ENCODE results near the gene DUOXA1. TPM values are rescaled to one million over a fixed set of nuclear protein-coding genes. Genes with fewer than 3 reads are reported as not detected.

DUOXA1 gene
- total and polyA plus RNA-seq, 2 experiments from 2014 or later: not detected

DNA sequence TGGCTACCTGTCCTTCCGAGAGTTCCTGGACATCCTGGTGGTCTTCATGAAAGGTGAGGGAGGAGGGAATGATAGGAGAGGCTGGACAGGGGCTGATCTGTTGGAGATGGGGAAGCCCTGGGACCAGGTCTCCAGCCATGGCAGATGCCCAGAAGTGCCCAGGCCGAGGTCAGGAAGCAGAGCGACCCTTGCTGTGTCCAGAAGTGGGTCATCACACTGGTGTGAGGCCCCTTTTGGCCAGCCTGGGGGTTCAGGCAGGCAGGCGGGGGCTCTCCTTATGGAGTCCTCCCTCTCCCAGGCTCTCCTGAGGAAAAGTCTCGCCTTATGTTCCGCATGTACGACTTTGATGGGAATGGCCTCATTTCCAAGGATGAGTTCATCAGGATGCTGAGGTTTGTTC lies 17.9 kb upstream of the DUOXA1 start:
- Histone ChIP-seq H3K36me3 (ENCODE audit: insufficient read depth) (no peaks in the 10 kb centered on the region), H3K27ac (ENCODE audit: low read depth) (no peak overlapping the region), H3K4me3 (no peak overlapping the region), H2AFZ (no peak overlapping the region), H3K27me3 (ENCODE audit: insufficient read depth) (no peaks in the 10 kb centered on the region), H3K4me1 (ENCODE audit: insufficient read depth) (no peaks in the 10 kb centered on the region), H3F3A (replicated peaks; ENCODE audit: low read depth) (no peaks in the 10 kb centered on the region), H3K79me2 (replicated peaks; ENCODE audit: insufficient read depth) (no peaks in the 10 kb centered on the region), H4K20me1 (replicated peaks; ENCODE audit: insufficient read depth) (no peaks in the 10 kb centered on the region), H3K4me2 (no peak overlapping the region), H3K9me2 (ENCODE audit: insufficient read depth) (no peaks in the 10 kb centered on the region)
- DNase-seq (ENCODE audit: low spot score): no peak
- Mint-ChIP-seq H3K27me3 (ENCODE audit: insufficient read depth, low read depth, poor library complexity) (no peaks in the 10 kb centered on the region), H3K36me3 (ENCODE audit: low read depth) (no peaks in the 10 kb centered on the region), H3K27ac (no peak overlapping the region), H3K9me3 (no peaks in the 10 kb centered on the region), H3K4me3 (no peak overlapping the region), H3K4me1 (peaks cover 5% of the 10 kb centered on the region; the same call in 1 of the 3 replicates)
- ATAC-seq: no peak
- TF ChIP-seq POLR2AphosphoS5 (IDR thresholded peaks at IDR 0.05; ENCODE audit: low read depth): no peak
- TF ChIP-seq, protein P1, sequence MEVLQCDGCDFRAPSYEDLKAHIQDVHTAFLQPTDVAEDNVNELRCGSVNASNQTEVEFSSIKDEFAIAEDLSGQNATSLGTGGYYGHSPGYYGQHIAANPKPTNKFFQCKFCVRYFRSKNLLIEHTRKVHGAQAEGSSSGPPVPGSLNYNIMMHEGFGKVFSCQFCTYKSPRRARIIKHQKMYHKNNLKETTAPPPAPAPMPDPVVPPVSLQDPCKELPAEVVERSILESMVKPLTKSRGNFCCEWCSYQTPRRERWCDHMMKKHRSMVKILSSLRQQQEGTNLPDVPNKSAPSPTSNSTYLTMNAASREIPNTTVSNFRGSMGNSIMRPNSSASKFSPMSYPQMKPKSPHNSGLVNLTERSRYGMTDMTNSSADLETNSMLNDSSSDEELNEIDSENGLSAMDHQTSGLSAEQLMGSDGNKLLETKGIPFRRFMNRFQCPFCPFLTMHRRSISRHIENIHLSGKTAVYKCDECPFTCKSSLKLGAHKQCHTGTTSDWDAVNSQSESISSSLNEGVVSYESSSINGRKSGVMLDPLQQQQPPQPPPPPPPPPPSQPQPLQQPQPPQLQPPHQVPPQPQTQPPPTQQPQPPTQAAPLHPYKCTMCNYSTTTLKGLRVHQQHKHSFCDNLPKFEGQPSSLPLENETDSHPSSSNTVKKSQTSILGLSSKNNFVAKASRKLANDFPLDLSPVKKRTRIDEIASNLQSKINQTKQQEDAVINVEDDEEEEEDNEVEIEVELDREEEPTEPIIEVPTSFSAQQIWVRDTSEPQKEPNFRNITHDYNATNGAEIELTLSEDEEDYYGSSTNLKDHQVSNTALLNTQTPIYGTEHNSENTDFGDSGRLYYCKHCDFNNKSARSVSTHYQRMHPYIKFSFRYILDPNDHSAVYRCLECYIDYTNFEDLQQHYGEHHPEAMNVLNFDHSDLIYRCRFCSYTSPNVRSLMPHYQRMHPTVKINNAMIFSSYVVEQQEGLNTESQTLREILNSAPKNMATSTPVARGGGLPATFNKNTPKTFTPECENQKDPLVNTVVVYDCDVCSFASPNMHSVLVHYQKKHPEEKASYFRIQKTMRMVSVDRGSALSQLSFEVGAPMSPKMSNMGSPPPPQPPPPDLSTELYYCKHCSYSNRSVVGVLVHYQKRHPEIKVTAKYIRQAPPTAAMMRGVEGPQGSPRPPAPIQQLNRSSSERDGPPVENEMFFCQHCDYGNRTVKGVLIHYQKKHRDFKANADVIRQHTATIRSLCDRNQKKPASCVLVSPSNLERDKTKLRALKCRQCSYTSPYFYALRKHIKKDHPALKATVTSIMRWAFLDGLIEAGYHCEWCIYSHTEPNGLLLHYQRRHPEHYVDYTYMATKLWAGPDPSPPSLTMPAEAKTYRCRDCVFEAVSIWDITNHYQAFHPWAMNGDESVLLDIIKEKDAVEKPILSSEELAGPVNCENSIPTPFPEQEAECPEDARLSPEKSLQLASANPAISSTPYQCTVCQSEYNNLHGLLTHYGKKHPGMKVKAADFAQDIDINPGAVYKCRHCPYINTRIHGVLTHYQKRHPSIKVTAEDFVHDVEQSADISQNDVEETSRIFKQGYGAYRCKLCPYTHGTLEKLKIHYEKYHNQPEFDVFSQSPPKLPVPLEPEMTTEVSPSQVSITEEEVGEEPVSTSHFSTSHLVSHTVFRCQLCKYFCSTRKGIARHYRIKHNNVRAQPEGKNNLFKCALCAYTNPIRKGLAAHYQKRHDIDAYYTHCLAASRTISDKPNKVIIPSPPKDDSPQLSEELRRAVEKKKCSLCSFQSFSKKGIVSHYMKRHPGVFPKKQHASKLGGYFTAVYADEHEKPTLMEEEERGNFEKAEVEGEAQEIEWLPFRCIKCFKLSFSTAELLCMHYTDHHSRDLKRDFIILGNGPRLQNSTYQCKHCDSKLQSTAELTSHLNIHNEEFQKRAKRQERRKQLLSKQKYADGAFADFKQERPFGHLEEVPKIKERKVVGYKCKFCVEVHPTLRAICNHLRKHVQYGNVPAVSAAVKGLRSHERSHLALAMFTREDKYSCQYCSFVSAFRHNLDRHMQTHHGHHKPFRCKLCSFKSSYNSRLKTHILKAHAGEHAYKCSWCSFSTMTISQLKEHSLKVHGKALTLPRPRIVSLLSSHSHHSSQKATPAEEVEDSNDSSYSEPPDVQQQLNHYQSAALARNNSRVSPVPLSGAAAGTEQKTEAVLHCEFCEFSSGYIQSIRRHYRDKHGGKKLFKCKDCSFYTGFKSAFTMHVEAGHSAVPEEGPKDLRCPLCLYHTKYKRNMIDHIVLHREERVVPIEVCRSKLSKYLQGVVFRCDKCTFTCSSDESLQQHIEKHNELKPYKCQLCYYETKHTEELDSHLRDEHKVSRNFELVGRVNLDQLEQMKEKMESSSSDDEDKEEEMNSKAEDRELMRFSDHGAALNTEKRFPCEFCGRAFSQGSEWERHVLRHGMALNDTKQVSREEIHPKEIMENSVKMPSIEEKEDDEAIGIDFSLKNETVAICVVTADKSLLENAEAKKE (CRISPR knock-in tag; IDR thresholded peaks at IDR 0.05): no peak
- TF ChIP-seq, protein P2, sequence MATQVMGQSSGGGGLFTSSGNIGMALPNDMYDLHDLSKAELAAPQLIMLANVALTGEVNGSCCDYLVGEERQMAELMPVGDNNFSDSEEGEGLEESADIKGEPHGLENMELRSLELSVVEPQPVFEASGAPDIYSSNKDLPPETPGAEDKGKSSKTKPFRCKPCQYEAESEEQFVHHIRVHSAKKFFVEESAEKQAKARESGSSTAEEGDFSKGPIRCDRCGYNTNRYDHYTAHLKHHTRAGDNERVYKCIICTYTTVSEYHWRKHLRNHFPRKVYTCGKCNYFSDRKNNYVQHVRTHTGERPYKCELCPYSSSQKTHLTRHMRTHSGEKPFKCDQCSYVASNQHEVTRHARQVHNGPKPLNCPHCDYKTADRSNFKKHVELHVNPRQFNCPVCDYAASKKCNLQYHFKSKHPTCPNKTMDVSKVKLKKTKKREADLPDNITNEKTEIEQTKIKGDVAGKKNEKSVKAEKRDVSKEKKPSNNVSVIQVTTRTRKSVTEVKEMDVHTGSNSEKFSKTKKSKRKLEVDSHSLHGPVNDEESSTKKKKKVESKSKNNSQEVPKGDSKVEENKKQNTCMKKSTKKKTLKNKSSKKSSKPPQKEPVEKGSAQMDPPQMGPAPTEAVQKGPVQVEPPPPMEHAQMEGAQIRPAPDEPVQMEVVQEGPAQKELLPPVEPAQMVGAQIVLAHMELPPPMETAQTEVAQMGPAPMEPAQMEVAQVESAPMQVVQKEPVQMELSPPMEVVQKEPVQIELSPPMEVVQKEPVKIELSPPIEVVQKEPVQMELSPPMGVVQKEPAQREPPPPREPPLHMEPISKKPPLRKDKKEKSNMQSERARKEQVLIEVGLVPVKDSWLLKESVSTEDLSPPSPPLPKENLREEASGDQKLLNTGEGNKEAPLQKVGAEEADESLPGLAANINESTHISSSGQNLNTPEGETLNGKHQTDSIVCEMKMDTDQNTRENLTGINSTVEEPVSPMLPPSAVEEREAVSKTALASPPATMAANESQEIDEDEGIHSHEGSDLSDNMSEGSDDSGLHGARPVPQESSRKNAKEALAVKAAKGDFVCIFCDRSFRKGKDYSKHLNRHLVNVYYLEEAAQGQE (IDR thresholded peaks at IDR 0.05; ENCODE audit: unreplicated experiment): no peak
- TF ChIP-seq ZNF331 (CRISPR knock-in tag; IDR thresholded peaks at IDR 0.05; ENCODE audit: low read depth): no peak
- no peak for TF ChIP-seq ZNF114 (CRISPR knock-in tag; IDR thresholded peaks at IDR 0.05)
- TF ChIP-seq, protein P3, sequence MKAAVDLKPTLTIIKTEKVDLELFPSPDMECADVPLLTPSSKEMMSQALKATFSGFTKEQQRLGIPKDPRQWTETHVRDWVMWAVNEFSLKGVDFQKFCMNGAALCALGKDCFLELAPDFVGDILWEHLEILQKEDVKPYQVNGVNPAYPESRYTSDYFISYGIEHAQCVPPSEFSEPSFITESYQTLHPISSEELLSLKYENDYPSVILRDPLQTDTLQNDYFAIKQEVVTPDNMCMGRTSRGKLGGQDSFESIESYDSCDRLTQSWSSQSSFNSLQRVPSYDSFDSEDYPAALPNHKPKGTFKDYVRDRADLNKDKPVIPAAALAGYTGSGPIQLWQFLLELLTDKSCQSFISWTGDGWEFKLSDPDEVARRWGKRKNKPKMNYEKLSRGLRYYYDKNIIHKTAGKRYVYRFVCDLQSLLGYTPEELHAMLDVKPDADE (IDR thresholded peaks at IDR 0.05): no peak
- TF ChIP-seq, protein P4, sequence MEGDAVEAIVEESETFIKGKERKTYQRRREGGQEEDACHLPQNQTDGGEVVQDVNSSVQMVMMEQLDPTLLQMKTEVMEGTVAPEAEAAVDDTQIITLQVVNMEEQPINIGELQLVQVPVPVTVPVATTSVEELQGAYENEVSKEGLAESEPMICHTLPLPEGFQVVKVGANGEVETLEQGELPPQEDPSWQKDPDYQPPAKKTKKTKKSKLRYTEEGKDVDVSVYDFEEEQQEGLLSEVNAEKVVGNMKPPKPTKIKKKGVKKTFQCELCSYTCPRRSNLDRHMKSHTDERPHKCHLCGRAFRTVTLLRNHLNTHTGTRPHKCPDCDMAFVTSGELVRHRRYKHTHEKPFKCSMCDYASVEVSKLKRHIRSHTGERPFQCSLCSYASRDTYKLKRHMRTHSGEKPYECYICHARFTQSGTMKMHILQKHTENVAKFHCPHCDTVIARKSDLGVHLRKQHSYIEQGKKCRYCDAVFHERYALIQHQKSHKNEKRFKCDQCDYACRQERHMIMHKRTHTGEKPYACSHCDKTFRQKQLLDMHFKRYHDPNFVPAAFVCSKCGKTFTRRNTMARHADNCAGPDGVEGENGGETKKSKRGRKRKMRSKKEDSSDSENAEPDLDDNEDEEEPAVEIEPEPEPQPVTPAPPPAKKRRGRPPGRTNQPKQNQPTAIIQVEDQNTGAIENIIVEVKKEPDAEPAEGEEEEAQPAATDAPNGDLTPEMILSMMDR (conservative IDR thresholded peaks at IDR 0.05; ENCODE audit: low read depth in 2 of 2): no peak
